Measurements from ENCODE around the gene APLP1. TPM values are rescaled to one million over a fixed set of nuclear protein-coding genes. Genes with fewer than 3 reads are reported as not detected.
"Not testable (repeated sequence)": the region's sequence is repeated elsewhere in the genome, so short reads cannot be mapped to it uniquely, and the experiment has no call there.

The APLP1 gene
- polyA plus RNA-seq, 4 donors, result 19.3 to 32.8 (median 28.3) TPM

DNA sequence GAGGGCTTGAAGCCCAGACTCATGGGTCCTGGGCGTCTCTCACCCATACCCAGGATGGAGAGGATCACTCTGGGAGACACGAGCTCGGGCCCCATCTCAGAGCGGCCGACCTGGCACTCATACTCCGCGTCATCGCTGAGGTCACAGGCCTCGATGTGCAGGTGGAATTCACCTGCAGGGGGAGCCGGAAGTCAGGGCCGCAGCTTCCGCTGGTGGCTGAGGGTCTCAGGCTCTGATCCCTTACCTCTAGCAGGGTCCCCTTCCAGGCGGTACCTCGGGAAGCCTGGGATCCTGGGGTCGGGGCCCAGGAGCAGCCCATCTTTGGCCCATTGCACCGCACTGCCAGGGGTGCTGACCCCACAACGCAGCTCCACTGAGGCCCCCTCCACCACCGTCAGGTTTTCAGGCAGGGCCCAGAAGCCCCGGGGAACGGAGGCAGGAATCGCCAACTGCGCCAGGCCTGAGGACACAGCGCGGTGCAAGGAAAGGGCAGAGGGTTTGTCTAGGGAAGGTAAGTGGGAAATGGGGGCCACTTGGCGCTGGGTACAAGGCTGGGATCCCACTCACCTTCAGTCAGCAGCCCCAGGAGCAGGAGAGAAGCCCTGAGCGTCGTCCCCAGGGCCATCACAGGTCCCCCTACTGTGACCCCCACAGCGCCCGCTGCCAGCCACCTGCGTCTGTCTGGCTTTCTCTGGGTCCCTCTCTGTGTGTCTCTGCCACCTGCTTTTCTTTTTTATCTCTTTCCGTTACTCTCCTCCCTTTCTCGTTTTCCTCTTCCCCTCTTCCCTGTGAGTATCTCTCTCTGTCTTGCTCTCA is 17.0 kb upstream of the APLP1 start:
- DNase-seq (ENCODE audit: low read depth in 4 of 4, low spot score in 2 of 4), result no peak

DNA sequence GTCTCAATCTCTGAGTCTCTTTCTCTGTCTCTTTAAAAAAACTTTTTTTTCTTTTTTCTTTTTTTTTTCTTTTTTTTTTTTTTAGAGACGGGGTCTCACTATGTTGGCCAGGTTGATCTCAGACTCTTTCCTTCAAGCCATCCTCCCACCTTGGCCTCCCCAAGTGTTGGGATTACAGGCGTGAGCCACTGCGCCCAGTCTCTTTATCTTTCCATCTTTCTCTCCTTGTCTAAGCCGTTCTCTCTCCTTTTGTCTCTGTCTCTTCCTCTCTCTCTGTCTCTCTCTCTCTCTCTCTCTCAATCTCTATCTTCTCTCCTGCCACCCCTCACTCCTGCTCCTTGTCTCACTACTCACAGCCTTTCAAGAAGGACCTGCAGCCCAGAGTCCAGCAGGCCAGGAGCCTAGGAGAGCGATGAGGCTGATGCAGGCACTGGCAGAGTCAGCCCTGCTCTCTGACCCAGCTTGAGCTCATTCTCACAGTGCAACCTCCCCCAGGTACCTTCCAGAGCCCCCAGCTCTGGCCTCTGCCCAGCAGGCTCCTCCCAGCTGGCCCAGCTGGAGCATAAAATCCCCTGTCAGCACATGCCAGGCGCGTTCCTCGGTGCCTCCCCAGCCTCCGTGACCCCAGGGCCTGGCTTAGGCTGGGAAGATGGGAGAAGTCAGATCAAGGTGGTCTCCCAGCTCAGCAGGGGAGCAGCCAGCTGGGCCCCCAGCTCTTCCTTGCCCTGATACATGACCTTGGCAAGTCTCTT is 16.2 kb upstream of the APLP1 start, which contains the start of gene NPHS1:
TSS of gene NPHS1 (minus strand) at position 476 of the 752 bp plus-strand sequence. CDS start 667 bp downstream, outside the sequence.
- no peak for DNase-seq (ENCODE audit: low read depth in 4 of 4, low spot score in 2 of 4)

DNA sequence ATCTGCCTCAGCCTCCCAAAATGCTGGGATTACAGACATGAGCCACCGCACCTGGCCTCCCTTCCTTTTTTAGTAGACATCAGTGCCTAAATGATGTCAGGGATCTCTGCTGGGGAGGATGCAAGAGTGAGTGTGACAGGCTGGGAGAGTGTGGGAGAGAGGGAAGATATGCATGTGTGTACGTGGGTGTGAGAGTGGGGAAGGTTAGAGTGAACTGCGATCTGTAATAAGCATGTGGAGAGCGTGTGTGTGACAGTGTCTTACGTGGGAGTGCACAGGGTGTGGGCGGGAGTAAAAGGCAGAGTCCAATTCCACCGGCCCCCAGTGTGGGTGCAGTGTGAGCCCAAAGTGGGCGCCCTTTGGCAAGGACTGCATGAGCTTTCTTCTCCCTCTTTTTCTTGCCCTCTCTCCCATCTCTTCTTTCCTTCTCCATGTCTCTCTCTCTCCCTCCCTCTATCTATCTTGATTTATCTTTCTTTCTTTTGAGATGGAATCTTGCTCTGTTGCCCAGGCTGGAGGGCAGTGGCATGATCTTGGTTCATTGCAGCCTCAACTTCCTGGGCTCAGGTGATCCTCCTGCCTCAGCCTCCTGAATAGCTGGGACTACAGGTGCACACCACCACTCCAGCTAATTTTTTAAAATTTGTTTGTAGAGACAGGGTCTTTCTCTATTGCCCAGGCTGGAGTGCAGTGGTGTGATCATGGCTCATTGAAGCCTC is 15.2 kb upstream of the APLP1 start:
- no peak for DNase-seq (ENCODE audit: low read depth in 4 of 4, low spot score in 2 of 4)

DNA sequence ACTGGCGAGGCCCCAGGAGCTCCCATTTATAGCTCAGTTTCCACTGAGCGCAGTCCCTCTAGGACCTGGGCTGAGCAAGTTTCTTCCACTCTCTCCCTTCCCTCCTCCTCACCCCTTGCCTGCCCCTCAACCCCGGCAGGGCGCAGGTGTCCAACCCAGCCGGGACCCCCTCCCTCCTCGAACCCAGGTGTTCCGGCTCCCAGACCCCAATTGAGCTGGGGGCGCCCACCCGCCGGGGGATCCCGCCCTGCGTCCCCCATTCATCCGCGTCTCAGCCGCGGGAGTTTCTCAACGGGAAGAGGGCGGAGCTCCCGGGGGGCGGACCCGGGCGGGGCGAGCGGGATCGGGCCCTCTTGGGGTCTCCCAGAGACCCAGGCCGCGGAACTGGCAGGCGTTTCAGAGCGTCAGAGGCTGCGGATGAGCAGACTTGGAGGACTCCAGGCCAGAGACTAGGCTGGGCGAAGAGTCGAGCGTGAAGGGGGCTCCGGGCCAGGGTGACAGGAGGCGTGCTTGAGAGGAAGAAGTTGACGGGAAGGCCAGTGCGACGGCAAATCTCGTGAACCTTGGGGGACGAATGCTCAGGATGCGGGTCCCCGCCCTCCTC is 11.7 kb upstream of the APLP1 start, which contains the start of gene KIRREL2:
TSS of gene KIRREL2 (plus strand) at position 366 of the 604 bp plus-strand sequence. CDS start at position 575, 209 bp downstream.
- DNase-seq (ENCODE audit: low read depth in 4 of 4, low spot score in 2 of 4), result no peak

DNA sequence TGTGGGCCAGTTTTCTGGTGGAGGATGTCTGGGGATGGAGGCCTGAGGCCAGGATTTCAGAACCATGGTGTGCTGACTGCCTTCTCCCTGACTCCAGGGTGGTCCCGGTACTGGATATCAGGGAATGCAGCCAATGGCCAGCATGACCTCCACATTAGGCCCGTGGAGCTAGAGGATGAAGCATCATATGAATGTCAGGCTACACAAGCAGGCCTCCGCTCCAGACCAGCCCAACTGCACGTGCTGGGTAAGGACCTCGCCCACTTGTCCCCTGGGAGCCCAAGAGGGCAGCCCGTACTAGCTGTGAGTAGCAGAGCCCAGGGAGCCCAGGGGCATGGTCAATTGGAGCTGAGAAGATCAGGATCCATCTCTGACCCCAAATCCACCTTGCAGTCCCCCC is 10.1 kb upstream of the APLP1 start:
- DNase-seq (ENCODE audit: low read depth in 4 of 4, low spot score in 2 of 4), result no peak

DNA sequence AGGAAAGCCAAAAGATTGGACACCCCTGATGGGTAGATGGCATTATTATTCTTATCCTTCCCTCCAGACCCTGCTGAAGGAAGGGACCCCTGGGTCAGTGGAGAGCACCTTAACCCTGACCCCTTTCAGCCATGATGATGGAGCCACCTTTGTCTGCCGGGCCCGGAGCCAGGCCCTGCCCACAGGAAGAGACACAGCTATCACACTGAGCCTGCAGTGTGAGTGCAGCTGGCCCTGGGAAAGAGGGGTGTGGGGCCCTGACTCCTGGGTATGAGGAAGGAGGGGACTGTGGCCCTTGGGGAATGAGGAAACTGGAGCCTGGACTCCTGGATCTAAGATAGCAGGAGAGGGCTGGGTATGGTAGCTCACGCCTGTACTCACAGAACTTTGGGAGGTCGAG is 9.0 kb upstream of the APLP1 start:
- DNase-seq (ENCODE audit: low read depth in 4 of 4, low spot score in 2 of 4), result no peak

DNA sequence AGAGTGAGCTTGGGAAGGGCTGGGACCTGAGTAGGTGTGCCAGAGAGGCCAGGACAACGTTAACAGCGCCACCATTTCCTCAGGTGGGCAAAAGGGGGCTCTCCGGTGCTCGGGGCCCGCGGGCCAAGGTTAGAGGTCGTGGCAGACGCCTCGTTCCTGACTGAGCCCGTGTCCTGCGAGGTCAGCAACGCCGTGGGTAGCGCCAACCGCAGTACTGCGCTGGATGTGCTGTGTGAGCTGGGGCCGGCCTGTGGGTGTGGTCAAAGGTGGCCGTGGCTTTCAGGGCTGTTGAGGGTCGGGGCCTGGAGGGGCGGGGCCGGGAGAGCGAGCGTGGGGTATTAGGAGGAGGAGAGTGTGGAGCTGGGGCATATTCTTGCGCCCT is 7.9 kb upstream of the APLP1 start:
- no peak for DNase-seq (ENCODE audit: low read depth in 4 of 4, low spot score in 2 of 4)

DNA sequence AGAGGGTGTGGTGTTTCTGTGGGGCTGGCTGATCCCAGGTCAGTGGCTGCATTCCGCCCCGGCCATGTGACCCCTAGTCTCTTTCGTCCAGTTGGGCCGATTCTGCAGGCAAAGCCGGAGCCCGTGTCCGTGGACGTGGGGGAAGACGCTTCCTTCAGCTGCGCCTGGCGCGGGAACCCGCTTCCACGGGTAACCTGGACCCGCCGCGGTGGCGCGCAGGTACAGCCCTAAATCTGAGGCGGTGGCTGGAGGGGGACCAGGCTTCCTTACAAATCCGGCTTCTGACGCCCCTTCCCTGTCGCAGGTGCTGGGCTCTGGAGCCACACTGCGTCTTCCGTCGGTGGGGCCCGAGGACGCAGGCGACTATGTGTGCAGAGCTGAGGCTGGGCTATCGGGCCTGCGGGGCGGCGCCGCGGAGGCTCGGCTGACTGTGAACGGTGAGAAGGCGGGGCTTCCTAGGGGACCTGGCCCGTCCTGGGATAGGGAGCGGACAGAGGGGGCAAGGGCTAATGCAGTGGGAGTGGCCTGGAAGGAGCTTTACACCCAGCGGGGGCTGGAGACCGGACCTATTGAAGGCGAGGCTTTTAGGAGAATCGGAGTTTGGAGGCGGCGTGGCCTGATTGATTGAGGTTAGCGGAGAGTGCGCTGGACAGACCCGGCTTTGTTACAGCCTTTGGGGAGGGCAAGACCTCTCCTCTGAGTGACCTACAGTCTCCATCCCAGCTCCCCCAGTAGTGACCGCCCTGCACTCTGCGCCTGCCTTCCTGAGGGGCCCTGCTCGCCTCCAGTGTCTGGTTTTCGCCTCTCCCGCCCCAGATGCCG is 7.3 kb upstream of the APLP1 start:
- no peak for DNase-seq (ENCODE audit: low read depth in 4 of 4, low spot score in 2 of 4)

DNA sequence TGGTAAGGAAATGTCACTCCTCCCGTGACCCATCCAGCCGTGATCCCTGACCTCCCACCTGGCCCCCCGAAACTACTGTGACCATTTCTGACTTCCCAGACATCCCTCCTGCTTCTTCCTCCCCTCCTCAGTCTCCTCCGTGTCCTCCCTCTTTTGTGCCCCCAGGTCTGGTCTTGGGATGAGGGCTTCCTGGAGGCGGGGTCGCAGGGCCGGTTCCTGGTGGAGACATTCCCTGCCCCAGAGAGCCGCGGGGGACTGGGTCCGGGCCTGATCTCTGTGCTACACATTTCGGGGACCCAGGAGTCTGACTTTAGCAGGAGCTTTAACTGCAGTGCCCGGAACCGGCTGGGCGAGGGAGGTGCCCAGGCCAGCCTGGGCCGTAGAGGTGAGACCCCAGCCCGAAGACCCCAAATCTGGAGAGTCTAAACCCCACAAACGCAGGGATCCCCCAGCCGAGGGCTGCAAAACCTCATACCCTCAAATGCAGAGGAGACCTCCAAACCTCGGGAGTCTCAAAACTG is 6.7 kb upstream of the APLP1 start:
- DNase-seq (ENCODE audit: low read depth in 4 of 4, low spot score in 2 of 4), result no peak

DNA sequence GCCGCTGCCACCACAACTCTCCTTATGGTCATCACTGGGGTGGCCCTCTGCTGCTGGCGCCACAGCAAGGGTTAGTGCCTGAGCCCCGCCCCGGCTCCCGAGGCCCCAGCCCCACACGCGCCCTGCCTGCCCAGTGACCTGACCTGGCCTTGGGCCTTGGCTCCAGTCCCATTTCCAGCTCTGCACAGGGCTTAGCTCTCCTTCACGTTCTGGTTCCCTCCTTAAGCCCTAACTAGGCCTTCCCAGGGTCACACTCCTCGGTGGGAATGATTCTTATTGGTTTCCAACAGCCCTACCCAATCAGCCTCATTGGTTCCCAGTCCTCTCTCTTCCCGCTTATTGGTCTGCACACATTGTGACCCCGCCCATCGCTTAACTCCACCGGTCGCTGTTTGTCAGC is 5.8 kb upstream of the APLP1 start:
- DNase-seq (ENCODE audit: low read depth in 4 of 4, low spot score in 2 of 4), result no peak

DNA sequence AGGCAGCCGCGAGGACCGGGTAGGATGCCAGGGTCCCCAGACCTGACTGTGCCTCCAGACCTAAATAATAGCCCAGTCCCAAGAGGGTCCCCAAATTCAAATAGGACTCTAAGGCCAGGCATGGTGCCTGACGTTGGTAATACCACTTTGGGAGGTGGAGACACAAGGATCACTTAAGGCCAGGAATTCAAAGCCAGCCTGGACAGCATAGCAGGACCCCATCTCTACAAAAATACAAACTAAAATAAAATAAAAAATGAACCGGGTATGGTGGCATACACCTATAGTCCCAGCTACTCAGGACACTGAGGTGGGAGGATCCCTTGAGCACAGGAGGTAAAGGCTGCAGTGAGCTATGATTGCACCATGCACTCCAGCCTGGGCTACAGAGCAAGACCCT is 5.4 kb upstream of the APLP1 start:
- DNase-seq (ENCODE audit: low read depth in 4 of 4, low spot score in 2 of 4), result no peak

DNA sequence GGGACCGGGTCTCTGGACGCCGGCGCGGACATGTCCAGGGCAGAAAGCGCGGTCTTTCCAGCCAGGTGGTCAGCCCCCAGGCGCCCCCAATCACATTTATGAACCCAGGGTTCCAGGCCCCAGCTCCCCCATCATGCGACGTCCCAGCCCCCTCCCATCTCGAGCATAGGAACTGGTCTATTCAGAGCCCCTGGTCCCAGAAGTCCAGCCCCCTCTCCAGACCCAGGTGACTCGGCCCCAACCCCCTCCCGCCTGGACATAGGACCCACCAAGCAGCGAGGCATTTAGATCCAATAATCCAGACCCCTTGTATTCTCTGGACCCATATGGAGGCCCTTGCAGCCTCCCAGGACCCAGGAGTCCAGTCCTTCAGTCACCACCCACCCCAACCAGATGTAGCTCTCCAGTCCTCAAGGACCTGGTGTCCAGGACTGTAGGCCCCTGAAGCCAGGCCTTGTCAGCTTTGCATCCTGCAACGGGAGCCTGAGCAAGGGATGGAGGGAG is 501 bp downstream of the APLP1 start:
- no peak for DNase-seq (ENCODE audit: low read depth in 4 of 4, low spot score in 2 of 4)

DNA sequence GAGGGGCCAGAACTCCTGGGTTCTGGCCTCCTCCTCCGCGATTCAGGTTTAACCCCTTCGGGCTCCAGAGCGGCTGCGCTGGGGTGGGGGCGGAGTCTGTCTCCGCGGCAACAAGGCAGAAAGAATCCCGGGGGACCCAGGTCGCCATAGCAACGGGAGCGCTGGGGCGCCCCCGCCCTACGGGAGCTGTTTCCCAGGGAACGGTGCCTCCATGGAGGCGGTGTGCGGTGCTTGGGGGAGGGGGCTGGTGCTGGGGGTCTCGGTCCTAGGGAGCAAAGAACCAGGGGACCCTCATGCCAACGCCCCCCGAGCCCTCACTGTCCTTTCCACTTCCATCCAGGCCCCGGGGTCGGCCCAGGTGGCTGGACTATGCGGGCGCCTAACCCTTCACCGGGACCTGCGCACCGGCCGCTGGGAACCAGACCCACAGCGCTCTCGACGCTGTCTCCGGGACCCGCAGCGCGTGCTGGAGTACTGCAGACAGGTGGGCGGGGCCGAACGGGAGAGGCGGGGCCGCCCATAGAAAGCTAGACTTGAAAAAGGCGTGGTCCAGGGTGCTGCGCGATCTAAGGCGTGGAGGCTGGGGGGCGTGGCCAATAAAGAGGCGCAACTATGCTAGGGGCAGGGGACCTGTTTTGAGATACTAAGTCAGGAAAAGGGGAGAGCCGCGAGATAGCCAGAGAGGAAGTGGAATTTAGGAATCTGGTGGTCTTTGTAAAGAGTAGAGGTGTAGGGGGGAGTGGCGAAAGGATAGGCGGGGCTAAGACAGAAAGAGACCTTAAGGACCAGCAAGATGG is 1.2 kb downstream of the APLP1 start:
- DNase-seq (ENCODE audit: low read depth in 4 of 4, low spot score in 2 of 4), result no peak

DNA sequence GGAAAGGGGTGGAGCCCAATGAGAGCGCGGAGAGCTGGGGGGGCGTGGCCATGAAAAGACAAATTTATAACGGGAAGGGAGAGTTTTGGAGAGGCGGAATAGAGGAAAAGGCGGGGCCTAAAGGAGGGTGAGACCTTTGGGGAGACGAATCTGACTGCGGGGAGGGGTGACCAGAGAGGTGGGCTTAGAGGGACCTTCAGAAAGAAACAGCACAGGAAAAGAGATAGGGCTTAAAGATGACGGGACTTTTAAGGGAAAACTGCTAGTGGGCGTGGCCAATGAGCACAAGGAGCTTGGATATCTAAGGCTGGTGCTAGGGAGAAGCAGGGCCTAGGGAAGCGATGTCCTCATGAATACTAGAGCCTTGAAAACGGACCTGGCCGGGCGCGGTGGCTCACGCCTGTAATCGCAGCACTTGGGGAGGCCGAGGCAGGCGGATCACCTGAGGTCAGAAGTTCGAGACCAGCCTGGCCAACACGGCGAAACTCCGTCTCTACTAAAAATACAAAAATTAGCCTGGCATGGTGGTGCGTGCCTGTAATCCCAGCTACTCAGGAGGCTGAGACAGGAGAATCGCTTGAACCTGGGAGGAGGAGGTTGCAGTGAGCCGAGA is 1.9 kb downstream of the APLP1 start:
- DNase-seq (ENCODE audit: low read depth in 4 of 4, low spot score in 2 of 4), result not testable (repeated sequence)

DNA sequence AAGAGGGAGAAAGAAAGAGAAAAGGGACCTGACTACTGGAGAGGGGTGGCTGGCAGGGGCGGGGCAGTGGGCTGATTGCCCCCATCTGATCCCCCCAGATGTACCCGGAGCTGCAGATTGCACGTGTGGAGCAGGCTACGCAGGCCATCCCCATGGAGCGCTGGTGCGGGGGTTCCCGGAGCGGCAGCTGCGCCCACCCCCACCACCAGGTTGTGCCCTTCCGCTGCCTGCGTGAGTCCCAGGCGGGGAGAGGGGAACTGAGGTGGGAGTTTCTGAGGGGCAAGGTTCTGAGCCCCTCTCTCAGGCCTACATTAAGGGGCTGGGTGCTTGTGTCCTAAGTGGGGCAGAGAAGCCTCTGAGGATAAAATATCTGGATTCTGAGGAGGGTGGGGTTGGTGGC is 2.4 kb downstream of the APLP1 start:
- DNase-seq (ENCODE audit: low read depth in 4 of 4, low spot score in 2 of 4), result no peak

DNA sequence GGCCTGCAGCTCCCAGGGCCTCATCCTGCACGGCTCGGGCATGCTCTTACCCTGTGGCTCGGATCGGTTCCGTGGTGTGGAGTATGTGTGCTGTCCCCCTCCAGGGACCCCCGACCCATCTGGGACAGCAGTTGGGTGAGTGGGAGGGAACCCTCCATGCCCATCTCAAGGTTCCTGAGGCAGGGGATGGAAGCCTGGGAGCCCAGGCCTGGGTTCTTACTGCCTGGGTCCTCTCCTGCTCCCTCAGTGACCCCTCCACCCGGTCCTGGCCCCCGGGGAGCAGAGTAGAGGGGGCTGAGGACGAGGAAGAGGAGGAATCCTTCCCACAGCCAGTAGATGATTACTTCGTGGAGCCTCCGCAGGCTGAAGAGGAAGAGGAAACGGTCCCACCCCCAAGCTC is 3.2 kb downstream of the APLP1 start:
- no peak for DNase-seq (ENCODE audit: low read depth in 4 of 4, low spot score in 2 of 4)

DNA sequence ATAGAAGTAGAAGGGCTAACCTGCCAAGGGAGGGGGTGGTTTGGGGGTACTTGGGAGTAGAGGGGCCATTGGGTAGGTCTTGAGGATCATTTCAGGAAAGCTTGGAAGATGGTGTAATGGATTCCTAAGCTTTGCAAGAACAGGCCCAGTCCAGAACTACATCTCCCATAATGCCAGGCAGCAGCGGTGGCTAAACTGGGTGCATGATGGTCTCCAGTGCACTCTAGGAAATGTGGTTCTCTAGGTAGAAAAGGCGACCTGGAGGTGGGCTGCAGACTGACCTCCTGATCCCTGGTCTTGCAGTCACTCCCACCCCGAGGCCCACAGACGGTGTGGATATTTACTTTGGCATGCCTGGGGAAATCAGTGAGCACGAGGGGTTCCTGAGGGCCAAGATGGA is 3.8 kb downstream of the APLP1 start:
- no peak for DNase-seq (ENCODE audit: low read depth in 4 of 4, low spot score in 2 of 4)

DNA sequence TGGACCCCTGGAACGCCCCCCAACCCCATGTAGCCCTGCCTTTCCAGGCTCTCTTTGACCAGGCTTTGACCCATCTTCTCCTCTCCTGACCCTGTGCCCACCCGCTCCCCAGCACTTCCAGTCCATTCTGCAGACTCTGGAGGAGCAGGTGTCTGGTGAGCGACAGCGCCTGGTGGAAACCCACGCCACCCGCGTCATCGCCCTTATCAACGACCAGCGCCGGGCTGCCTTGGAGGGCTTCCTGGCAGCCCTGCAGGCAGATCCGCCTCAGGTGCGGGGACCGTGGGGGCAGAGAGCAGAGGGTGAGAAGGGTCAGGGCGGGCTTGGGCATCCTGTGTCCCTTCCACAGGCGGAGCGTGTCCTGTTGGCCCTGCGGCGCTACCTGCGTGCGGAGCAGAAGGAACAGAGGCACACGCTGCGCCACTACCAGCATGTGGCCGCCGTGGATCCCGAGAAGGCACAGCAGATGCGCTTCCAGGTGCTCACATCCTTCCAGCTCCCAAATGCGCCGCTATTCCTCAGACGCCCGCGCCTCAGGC is 6.1 kb downstream of the APLP1 start:
- DNase-seq (ENCODE audit: low read depth in 4 of 4, low spot score in 2 of 4), result no peak

All from left renal cortex interstitium (tissue), 4 donors.